ENCODE data around the gene CD2.

The CD2 gene

GRCh38 chr1:116762781-116763115 lies 8.5 kb downstream of the CD2 start:
- DNase-seq = peak; percentile 78

GRCh38 chr1:116763116-116763786 lies 9.0 kb downstream of the CD2 start:
- peak; percentile 82 for DNase-seq

GRCh38 chr1:116763787-116764465 lies 9.7 kb downstream of the CD2 start:
- peak; percentile 87 for DNase-seq

GRCh38 chr1:116764466-116764898 lies 10.3 kb downstream of the CD2 start:
- no peak for DNase-seq

GRCh38 chr1:116764906-116765862 lies 11.0 kb downstream of the CD2 start:
- DNase-seq = peak; percentile 79

- peak; percentile 73 for DNase-seq
These were observed 11.7 kb downstream of the CD2 start for GRCh38 chr1:116765962-116766361.

GRCh38 chr1:116766616-116767469 lies 12.6 kb downstream of the CD2 start:
- peak; percentile 68 for DNase-seq

GRCh38 chr1:116767782-116768382 lies 13.7 kb downstream of the CD2 start:
- DNase-seq = no peak

- DNase-seq = peak; percentile 70
These were observed 14.3 kb downstream of the CD2 start for GRCh38 chr1:116768416-116769103.

GRCh38 chr1:116769104-116769452 lies 14.8 kb downstream of the CD2 start:
- peak; percentile 78 for DNase-seq

- peak; percentile 75 for DNase-seq
These were observed 15.3 kb downstream of the CD2 start for GRCh38 chr1:116769561-116769977.

GRCh38 chr1:116769994-116770393 lies 15.8 kb downstream of the CD2 start:
- peak; percentile 79 for DNase-seq

GRCh38 chr1:116770625-116771024 lies 16.4 kb downstream of the CD2 start:
- peak; percentile 67 for DNase-seq

GRCh38 chr1:116771997-116772647 lies 17.9 kb downstream of the CD2 start:
- peak; percentile 57 for DNase-seq

- DNase-seq = peak; percentile 55
These were observed 18.4 kb downstream of the CD2 start for GRCh38 chr1:116772648-116773045.

- DNase-seq = no peak
These were observed 21.0 kb downstream of the CD2 start for GRCh38 chr1:116775116-116775752.

GRCh38 chr1:116777831-116778830 lies 23.9 kb downstream of the CD2 start:
- no peak for DNase-seq

- DNase-seq = no peak
These were observed 26.8 kb downstream of the CD2 start for GRCh38 chr1:116781034-116781433.

- DNase-seq = no peak
These were observed 30.8 kb downstream of the CD2 start for GRCh38 chr1:116785006-116785405.

All from activated CD8-positive, alpha-beta memory T cell treated with anti-CD3 and anti-CD28 coated beads for 24 hours (primary cell).